ENCODE measurements around the gene SPPL2C.

GRCh38 chr17:45874151-45874550 lies 29.5 kb downstream of the SPPL2C start:
- no peak for TF ChIP-seq CTCF (conservative IDR thresholded peaks at IDR 0.05 in 1 of 2, IDR thresholded peaks at IDR 0.05 in 1 of 2; ENCODE audit: extremely low read depth in 1 of 2, insufficient read depth in 1 of 2, low read depth in 1 of 2, low read length in 2 of 2)
- TF ChIP-seq EZH2 (IDR thresholded peaks at IDR 0.05; ENCODE audit: borderline replicate concordance, low read length) = no peak
